ENCODE data around the gene DDX43. TPM values are rescaled to one million over a fixed set of nuclear protein-coding genes. Genes with fewer than 3 reads are reported as not detected.
"Not testable (repeated sequence)": the region's sequence is repeated elsewhere in the genome, so short reads cannot be mapped to it uniquely, and the experiment has no call there.

The DDX43 gene
- total RNA-seq, 1 experiment from 2014 or later = 0.68 TPM

DNA sequence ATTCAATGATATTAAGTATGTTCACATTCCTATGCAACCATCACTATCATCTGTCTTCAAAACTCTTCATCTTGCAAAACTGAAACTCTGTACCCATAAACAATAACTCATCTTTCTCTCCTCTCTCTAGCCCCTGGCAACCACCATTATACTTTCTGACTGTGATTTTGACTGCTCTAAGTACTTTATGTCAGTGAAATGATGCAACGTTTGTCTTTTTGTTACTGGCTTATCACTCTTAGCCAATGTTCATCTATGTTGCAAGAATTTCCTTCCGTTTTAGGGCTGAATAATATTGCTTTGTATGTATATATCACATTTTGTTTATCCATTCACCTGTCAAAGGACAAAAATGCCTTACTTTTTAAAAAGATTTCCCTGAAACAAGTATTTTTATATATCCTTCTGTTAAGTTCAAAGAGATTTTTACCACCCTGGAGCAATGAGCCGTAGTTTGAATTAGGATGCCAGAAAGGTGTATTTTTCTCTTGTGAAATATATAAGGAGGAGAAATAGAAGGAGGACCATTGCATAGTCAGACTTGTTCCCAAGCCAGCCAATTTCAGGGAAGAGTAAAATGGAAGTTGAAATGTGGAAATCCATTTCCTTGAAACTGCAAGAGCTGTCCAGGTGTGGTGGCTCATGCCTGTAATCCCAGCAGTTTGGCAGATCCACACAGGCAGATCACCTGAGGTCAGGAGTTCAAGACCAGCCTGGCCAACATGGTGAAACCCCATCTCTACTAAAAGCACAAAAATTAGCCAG, 61.4 kb downstream of the DDX43 start:
- Mint-ChIP-seq H3K27ac (no peak overlapping the region), H3K4me3 (no peak overlapping the region), H3K9me3 (no peaks in the 10 kb centered on the region), H3K4me1 (no peaks in the 10 kb centered on the region), H3K27me3 (ENCODE audit: low read depth) (peaks cover 18% of the 10 kb centered on the region), H3K36me3 (no peaks in the 10 kb centered on the region)
- ChIA-PET CTCF (no interaction called here), POLR2A (no interaction called here)
- no peak for DNase-seq (ENCODE audit: low spot score)
- TF ChIP-seq ZNF121 (CRISPR knock-in tag; IDR thresholded peaks at IDR 0.05) = no peak
- peak; percentile 91 for TF ChIP-seq GABPB1 (CRISPR knock-in tag; IDR thresholded peaks at IDR 0.05)
- TF ChIP-seq, protein P1, sequence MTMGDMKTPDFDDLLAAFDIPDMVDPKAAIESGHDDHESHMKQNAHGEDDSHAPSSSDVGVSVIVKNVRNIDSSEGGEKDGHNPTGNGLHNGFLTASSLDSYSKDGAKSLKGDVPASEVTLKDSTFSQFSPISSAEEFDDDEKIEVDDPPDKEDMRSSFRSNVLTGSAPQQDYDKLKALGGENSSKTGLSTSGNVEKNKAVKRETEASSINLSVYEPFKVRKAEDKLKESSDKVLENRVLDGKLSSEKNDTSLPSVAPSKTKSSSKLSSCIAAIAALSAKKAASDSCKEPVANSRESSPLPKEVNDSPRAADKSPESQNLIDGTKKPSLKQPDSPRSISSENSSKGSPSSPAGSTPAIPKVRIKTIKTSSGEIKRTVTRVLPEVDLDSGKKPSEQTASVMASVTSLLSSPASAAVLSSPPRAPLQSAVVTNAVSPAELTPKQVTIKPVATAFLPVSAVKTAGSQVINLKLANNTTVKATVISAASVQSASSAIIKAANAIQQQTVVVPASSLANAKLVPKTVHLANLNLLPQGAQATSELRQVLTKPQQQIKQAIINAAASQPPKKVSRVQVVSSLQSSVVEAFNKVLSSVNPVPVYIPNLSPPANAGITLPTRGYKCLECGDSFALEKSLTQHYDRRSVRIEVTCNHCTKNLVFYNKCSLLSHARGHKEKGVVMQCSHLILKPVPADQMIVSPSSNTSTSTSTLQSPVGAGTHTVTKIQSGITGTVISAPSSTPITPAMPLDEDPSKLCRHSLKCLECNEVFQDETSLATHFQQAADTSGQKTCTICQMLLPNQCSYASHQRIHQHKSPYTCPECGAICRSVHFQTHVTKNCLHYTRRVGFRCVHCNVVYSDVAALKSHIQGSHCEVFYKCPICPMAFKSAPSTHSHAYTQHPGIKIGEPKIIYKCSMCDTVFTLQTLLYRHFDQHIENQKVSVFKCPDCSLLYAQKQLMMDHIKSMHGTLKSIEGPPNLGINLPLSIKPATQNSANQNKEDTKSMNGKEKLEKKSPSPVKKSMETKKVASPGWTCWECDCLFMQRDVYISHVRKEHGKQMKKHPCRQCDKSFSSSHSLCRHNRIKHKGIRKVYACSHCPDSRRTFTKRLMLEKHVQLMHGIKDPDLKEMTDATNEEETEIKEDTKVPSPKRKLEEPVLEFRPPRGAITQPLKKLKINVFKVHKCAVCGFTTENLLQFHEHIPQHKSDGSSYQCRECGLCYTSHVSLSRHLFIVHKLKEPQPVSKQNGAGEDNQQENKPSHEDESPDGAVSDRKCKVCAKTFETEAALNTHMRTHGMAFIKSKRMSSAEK (CRISPR knock-in tag; IDR thresholded peaks at IDR 0.05; ENCODE audit: borderline replicate concordance) = no peak
- no peak for ATAC-seq

DNA sequence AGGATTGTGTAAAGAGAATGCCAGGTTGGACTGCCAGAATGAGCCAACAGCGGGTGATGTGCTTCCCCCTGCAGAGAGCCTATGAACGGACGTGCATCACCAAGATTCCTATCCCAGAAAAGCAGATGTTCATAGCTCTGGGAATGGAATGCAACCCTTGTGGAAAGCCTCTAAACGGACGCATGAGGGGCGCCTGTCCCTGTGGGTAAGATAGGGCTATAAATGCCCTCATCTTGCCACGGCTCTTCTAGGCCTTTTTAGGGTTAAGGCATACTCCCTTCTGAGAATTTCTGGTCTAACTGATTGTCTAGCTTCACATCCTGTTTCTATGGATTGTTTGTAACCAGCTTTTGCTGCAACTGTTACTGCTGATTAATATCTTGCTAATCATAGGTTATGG, 64.8 kb downstream of the DDX43 start:
- H3K27me3 Mint-ChIP-seq (ENCODE audit: low read depth); ATAC-seq; H3K27ac Mint-ChIP-seq; POLR2A ChIA-PET; H3K9me3 Mint-ChIP-seq; H3K4me3 Mint-ChIP-seq; H3K36me3 Mint-ChIP-seq; DNase-seq (ENCODE audit: low spot score); H3K4me1 Mint-ChIP-seq; CTCF ChIA-PET: not testable (repeated sequence)

DNA sequence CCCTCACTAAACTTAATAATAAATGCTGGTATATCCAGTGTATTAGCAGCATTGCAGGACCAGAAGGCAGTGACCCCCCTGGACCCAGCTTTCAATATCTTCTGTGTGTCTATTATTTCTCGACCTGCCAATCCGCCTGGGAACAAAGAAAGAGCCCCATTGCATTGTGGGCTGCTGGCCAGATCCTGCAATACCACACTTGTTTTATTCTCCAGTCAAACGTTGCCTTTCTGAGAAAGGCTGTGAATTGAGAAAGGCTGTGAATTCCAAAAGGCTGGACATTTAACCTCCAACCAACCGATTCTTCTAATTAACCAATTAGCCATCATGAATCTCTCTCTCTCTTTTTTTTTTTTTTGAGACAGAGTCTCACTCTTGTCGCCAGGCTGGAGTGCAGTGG, 65.4 kb downstream of the DDX43 start:
- ChIA-PET CTCF (no interaction called here), POLR2A (no interaction called here)
- Mint-ChIP-seq H3K4me1 (peaks cover 7% of the 10 kb centered on the region; the same call in 1 of the 2 replicates), H3K27ac (no peak overlapping the region), H3K27me3 (ENCODE audit: low read depth) (no peaks in the 10 kb centered on the region), H3K9me3 (no peaks in the 10 kb centered on the region), H3K4me3 (no peak overlapping the region), H3K36me3 (peaks cover 6% of the 10 kb centered on the region; the same call in 1 of the 2 replicates)
- DNase-seq (ENCODE audit: low spot score) = no peak
- ATAC-seq = no peak
- TF ChIP-seq, protein P2, sequence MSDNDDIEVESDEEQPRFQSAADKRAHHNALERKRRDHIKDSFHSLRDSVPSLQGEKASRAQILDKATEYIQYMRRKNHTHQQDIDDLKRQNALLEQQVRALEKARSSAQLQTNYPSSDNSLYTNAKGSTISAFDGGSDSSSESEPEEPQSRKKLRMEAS (CRISPR knock-in tag; IDR thresholded peaks at IDR 0.05) = no peak
- TF ChIP-seq, protein P3, sequence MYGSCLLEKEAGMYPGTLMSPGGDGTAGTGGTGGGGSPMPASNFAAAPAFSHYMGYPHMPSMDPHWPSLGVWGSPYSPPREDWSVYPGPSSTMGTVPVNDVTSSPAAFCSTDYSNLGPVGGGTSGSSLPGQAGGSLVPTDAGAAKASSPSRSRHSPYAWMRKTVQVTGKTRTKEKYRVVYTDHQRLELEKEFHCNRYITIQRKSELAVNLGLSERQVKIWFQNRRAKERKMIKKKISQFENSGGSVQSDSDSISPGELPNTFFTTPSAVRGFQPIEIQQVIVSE (CRISPR knock-in tag; IDR thresholded peaks at IDR 0.05; ENCODE audit: borderline replicate concordance) = no peak
- TF ChIP-seq GABPB1 (CRISPR knock-in tag; IDR thresholded peaks at IDR 0.05) (no peak), NR1H2 (CRISPR knock-in tag; IDR thresholded peaks at IDR 0.05) (no peak), ATF1 (CRISPR knock-in tag; IDR thresholded peaks at IDR 0.05) (no peak), ZNF396 (CRISPR knock-in tag; IDR thresholded peaks at IDR 0.05; ENCODE audit: borderline replicate concordance) (no peak), NR3C1 (CRISPR knock-in tag; conservative IDR thresholded peaks at IDR 0.05; ENCODE audit: low read depth) (no peak), PRRX2 (CRISPR knock-in tag; IDR thresholded peaks at IDR 0.05) (no peak), FOXK1 (CRISPR knock-in tag; IDR thresholded peaks at IDR 0.05) (no peak)
- TF ChIP-seq, protein P4, sequence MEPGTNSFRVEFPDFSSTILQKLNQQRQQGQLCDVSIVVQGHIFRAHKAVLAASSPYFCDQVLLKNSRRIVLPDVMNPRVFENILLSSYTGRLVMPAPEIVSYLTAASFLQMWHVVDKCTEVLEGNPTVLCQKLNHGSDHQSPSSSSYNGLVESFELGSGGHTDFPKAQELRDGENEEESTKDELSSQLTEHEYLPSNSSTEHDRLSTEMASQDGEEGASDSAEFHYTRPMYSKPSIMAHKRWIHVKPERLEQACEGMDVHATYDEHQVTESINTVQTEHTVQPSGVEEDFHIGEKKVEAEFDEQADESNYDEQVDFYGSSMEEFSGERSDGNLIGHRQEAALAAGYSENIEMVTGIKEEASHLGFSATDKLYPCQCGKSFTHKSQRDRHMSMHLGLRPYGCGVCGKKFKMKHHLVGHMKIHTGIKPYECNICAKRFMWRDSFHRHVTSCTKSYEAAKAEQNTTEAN (CRISPR knock-in tag; IDR thresholded peaks at IDR 0.05) = no peak
- TF ChIP-seq, protein P5, sequence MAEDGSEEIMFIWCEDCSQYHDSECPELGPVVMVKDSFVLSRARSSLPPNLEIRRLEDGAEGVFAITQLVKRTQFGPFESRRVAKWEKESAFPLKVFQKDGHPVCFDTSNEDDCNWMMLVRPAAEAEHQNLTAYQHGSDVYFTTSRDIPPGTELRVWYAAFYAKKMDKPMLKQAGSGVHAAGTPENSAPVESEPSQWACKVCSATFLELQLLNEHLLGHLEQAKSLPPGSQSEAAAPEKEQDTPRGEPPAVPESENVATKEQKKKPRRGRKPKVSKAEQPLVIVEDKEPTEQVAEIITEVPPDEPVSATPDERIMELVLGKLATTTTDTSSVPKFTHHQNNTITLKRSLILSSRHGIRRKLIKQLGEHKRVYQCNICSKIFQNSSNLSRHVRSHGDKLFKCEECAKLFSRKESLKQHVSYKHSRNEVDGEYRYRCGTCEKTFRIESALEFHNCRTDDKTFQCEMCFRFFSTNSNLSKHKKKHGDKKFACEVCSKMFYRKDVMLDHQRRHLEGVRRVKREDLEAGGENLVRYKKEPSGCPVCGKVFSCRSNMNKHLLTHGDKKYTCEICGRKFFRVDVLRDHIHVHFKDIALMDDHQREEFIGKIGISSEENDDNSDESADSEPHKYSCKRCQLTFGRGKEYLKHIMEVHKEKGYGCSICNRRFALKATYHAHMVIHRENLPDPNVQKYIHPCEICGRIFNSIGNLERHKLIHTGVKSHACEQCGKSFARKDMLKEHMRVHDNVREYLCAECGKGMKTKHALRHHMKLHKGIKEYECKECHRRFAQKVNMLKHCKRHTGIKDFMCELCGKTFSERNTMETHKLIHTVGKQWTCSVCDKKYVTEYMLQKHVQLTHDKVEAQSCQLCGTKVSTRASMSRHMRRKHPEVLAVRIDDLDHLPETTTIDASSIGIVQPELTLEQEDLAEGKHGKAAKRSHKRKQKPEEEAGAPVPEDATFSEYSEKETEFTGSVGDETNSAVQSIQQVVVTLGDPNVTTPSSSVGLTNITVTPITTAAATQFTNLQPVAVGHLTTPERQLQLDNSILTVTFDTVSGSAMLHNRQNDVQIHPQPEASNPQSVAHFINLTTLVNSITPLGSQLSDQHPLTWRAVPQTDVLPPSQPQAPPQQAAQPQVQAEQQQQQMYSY (CRISPR knock-in tag; IDR thresholded peaks at IDR 0.05) = no peak
- TF ChIP-seq, protein P6, sequence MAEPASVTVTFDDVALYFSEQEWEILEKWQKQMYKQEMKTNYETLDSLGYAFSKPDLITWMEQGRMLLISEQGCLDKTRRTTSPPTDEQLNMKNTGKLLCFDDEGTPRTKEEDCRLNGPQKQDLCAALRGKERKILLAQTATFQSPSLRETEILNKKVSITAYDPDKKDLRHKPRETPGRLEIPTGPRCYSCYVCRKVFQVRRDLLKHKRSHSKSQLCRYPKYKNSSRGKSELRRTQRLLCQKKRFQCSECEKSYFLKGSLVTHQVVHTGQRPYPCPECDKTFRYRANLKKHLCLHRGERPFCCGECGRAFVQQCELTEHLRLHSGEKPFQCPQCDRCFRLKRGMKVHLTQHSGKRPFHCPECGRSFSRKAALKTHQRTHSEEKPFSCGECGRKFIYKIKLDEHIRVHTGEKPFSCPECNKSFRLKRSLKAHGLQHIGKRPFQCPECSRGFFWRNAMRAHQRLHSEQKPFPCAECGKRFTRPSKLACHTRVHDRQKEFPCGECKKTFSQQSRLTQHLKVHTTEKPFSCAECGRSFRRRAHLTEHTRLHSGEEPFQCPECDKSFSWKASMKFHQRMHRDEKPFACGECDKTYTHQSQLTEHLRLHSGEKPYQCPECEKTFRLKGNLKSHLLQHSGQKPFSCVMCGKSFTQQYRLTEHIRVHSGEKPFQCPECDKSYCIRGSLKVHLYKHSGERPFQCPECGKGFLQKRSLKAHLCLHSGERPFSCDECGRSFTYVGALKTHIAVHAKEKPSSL (CRISPR knock-in tag; conservative IDR thresholded peaks at IDR 0.05) = no peak
- TF ChIP-seq, protein P7, sequence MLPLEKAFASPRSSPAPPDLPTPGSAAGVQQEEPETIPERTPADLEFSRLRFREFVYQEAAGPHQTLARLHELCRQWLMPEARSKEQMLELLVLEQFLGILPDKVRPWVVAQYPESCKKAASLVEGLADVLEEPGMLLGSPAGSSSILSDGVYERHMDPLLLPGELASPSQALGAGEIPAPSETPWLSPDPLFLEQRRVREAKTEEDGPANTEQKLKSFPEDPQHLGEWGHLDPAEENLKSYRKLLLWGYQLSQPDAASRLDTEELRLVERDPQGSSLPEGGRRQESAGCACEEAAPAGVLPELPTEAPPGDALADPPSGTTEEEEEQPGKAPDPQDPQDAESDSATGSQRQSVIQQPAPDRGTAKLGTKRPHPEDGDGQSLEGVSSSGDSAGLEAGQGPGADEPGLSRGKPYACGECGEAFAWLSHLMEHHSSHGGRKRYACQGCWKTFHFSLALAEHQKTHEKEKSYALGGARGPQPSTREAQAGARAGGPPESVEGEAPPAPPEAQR (CRISPR knock-in tag; IDR thresholded peaks at IDR 0.05) = no peak

Data from WTC11 (cell line).